Peyer's patch (tissue), 4 donors: ENCODE results near the gene PDCD1. TPM values are rescaled to one million over a fixed set of nuclear protein-coding genes. Genes with fewer than 3 reads are reported as not detected.

Experiments used
- DNase-seq, 3 donors: peaks; one replicate each; pipeline ENCODE4 v3.0.0-alpha.2; 2017 to 2019
- H3K27ac ChIP-seq, 4 donors: fragments of 200-600 bp; sonication (generic); one replicate each; pipeline ENCODE4 v1.5.1; 2016 to 2019
- H3K27me3 ChIP-seq, 2 donors: fragments of 200-600 bp; sonication (generic); one replicate each; pipeline ENCODE4 v1.5.1; 2019
- H3K36me3 ChIP-seq, 3 donors: fragments of 200-600 bp; sonication (generic); one replicate each; pipeline ENCODE4 v1.5.1; 2016 to 2019
- H3K4me1 ChIP-seq, 4 donors: fragments of 200-600 bp; sonication (generic); one replicate each; pipeline ENCODE4 v1.5.1; 2016 to 2019
- H3K4me3 ChIP-seq, 4 donors: fragments of 200-600 bp; sonication (generic); 1 replicate in 3 of 4; 2 replicates in 1 of 4; pipeline ENCODE4 v1.5.1; 2016 to 2019; ENCODE audit warnings: mild to moderate bottlenecking in 1 of 4
- H3K9me3 ChIP-seq, 4 donors: fragments of 200-600 bp; sonication (generic); one replicate each; pipeline ENCODE4 v1.5.1; 2016 to 2019; ENCODE audit warnings: mild to moderate bottlenecking in 1 of 4
- POLR2A ChIP-seq, 2 donors: fragments of 450-650 bp; IDR thresholded peaks; one replicate each; pipeline ENCODE4 v1.5.1; 2017; ENCODE audit warnings: antibody characterized with exemption in 2 of 2, mild to moderate bottlenecking in 2 of 2, moderate library complexity in 2 of 2
- total RNA-seq, 4 donors: library from RNA; depleted of rRNA; stranded (reverse); fragments of >200 nt; gene quantifications; one replicate each; pipeline ENCODE4 v1.1.0, GENCODE V29; 2016
- TF ChIP-seq, protein P1 (sequence below), 6 experiments: fragments of 450-650 bp in 4 of 6; fragments of 200-600 bp in 2 of 6; sonication (generic) in 1 of 6; IDR thresholded peaks; one replicate each; pipeline ENCODE4 v1.5.1; 2017 to 2019; ENCODE audit warnings: antibody characterized with exemption in 6 of 6, mild to moderate bottlenecking in 3 of 6, moderate library complexity in 1 of 6

Gene PDCD1
- total RNA-seq, 4 donors from 2014 or later: 1.6 to 2.7 TPM; not detected in 2

DNA sequence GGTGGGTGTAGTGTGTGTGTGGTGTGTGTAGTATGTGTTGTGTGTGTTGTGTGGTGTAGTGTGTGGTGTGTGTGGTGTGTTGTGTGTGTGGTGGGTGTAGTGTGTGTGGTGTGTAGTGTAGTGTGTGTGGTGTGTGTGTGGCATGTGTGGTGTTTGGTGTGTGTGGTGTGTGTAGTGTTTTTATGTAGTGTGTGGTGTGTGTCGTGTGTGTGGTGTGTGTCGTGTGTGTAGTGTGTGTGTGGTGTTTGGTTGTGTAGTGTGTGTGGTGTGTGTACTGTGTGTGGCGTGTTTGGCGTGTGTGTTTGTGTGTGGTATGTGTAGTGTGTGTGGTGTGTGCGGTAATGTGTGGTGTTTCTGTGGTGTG, 6.1 kb upstream of the PDCD1 start:
- no peak for DNase-seq
- Histone ChIP-seq H3K4me1 (peaks cover 0 to 16% (median 14%) of the 10 kb centered on the region in 4 donors), H3K27ac (peak overlapping the region in 1 of 4 donors; percentile 2), H3K4me3 (no peak overlapping the region), H3K27me3 (no peaks in the 10 kb centered on the region), H3K36me3 (no peaks in the 10 kb centered on the region), H3K9me3 (no peaks in the 10 kb centered on the region)
- no peak for TF ChIP-seq POLR2A (IDR thresholded peaks at IDR 0.05)
- TF ChIP-seq, protein P1, sequence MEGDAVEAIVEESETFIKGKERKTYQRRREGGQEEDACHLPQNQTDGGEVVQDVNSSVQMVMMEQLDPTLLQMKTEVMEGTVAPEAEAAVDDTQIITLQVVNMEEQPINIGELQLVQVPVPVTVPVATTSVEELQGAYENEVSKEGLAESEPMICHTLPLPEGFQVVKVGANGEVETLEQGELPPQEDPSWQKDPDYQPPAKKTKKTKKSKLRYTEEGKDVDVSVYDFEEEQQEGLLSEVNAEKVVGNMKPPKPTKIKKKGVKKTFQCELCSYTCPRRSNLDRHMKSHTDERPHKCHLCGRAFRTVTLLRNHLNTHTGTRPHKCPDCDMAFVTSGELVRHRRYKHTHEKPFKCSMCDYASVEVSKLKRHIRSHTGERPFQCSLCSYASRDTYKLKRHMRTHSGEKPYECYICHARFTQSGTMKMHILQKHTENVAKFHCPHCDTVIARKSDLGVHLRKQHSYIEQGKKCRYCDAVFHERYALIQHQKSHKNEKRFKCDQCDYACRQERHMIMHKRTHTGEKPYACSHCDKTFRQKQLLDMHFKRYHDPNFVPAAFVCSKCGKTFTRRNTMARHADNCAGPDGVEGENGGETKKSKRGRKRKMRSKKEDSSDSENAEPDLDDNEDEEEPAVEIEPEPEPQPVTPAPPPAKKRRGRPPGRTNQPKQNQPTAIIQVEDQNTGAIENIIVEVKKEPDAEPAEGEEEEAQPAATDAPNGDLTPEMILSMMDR (IDR thresholded peaks at IDR 0.05): no peak

DNA sequence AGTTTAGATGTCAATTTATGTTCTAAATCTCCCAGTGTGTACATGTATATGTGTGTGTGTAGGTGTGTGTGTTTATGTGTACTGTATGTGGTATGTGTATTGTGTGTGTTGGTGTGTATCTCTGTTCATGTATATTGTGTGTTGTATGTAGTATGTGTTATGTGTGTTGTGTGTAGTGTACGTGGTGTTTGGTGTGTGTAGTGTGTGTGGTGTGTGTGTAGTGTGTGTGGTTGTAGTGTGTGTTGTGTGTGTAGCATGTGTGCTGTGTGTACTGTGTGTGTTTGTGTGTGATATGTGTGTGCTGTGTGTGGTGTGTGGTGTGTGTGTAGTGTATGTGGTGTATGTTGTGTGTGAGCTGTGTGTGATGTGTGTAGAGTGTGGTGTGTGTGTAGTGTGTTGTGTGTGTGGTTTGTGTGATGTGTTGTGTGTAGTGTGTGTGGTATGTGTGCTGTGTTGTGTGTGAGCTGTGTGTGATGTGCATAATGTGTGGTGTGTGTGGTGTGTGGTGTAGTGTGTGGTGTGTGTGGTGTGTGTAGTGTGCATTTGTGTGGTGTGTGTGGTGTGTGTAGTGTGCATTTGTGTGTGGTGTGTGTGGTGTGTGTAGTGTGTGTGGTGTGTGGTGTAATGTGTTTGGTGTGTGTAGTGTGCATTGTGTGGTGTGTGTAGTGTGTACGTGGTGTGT, 5.6 kb upstream of the PDCD1 start:
- H3K36me3 ChIP-seq: no peaks in the 10 kb centered on the region
- TF ChIP-seq POLR2A (IDR thresholded peaks at IDR 0.05): no peak
- H3K9me3 ChIP-seq: no peaks in the 10 kb centered on the region
- no peak overlapping the region for H3K4me3 ChIP-seq
- DNase-seq: no peak
- peak overlapping the region in 1 of 4 donors; percentile 13 for H3K27ac ChIP-seq
- peaks cover 0 to 22% (median 18%) of the 10 kb centered on the region in 4 donors for H3K4me1 ChIP-seq
- H3K27me3 ChIP-seq: no peaks in the 10 kb centered on the region

DNA sequence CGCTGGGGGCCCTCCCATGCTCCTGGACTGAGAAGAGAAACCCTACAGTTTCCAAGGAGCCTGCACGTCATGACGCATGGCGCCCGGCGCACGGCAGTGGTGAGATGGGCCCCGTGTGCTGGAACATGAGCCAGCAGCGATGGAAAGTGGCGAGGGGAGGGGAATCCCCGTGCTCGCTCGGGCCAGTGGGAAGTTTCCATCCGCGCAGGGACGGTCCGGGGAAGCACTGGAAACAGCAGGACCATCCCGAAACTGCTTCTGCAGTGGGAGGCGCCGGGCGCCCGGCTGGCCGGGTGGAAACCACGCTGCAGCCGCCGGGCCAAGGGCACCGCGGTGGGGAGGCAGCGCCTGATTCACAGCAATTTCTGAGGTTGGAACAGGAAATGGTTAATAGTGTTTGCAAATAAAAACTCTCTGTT, 4.9 kb upstream of the PDCD1 start:
- TF ChIP-seq, protein P1 (IDR thresholded peaks at IDR 0.05): no peak
- no peak for TF ChIP-seq POLR2A (IDR thresholded peaks at IDR 0.05)
- peak in 2 of 3 donors; percentile 43 to 67 for DNase-seq
- no peaks in the 10 kb centered on the region for H3K27me3 ChIP-seq
- H3K9me3 ChIP-seq: no peaks in the 10 kb centered on the region
- H3K4me3 ChIP-seq: peak overlapping the region; percentile 8 to 29 (median 24)
- H3K27ac ChIP-seq: peak overlapping the region in 1 of 4 donors; percentile 47
- H3K36me3 ChIP-seq: no peaks in the 10 kb centered on the region
- peaks cover 0 to 29% (median 23%) of the 10 kb centered on the region in 4 donors for H3K4me1 ChIP-seq

DNA sequence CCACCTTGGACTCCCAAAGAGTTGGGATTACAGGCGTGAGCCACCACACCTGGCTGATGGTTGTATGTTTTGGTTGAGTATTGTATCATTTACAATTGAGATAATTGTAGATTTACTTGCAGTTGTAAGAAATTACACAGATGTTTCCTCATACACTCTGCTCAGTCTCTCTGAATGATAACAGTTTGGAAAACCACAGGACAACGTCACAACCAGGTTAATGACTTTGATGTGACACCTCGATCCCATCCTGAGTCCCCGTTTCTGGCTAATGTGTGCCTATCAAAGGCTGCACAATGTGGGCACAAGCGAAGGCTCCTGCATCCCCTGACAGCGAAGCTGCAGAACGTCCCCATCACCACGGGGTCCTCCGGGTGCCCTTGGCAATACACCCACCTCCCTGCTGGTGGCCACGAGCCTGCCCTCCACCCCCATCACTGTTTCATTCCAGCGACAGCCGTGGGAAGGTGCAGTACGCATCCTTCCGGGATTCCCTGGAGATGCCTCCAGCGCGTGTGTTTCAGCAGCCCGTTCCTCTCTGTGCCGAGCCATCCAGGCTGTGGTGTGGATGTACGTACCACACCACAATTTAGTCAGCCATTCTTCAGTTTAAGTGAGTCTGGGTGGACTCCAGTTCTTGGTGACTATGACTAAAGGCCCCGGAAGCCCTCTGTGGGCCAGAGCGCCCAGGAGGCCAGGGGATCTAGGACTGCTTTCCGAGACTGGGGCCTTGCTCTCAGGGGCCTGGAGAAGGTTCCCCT, 4.3 kb upstream of the PDCD1 start:
- Histone ChIP-seq H3K4me3 (peak overlapping the region; percentile 8 to 29 (median 24)), H3K27me3 (no peaks in the 10 kb centered on the region), H3K36me3 (no peaks in the 10 kb centered on the region), H3K27ac (peak overlapping the region in 2 of 4 donors; percentile 13 to 47), H3K9me3 (no peaks in the 10 kb centered on the region), H3K4me1 (peaks cover 0 to 30% (median 23%) of the 10 kb centered on the region in 4 donors)
- DNase-seq: no peak
- TF ChIP-seq, protein P1 (IDR thresholded peaks at IDR 0.05): no peak
- no peak for TF ChIP-seq POLR2A (IDR thresholded peaks at IDR 0.05)

DNA sequence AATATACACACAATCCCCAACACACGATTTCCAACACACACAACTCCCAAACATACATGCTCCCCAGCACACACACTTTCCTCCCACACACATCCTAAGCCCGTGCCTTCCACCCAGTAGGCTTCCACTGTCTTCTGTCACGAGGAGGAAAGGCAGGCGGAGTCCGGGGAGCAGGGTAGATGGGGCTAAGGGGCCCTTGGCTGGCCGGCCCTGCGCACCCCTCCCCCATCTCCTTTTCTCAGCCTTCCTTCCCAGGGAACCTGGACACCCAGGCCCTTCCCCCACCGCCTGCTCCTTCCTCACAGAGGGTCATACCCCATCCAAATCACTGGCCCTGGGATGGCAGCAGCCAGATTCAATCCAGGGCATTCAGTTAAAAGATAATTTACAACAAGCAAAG, 3.4 kb upstream of the PDCD1 start:
- H3K27me3 ChIP-seq: no peaks in the 10 kb centered on the region
- no peak overlapping the region for H3K4me3 ChIP-seq
- TF ChIP-seq POLR2A (IDR thresholded peaks at IDR 0.05): no peak
- TF ChIP-seq, protein P1 (IDR thresholded peaks at IDR 0.05): no peak
- peak overlapping the region in 1 of 4 donors; percentile 21 for H3K27ac ChIP-seq
- DNase-seq: no peak
- H3K4me1 ChIP-seq: peaks cover 0 to 30% (median 23%) of the 10 kb centered on the region in 4 donors
- H3K9me3 ChIP-seq: no peaks in the 10 kb centered on the region
- H3K36me3 ChIP-seq: no peaks in the 10 kb centered on the region

DNA sequence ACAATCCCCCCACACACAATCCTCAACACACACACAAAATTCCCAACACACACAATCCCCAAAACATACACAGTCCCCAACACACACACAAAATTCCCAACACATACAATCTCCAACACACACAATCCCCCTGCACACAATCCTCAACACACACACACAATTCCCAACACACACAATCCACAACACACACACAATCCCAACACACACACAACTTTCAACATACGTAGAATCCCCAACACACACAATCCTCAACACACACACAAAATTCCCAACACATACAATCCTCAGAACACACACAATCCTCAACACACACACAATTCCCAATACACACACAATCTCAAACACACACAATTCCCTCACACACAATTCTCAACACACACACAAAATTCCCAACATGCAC, 2.6 kb upstream of the PDCD1 start:
- peaks cover 0 to 30% (median 23%) of the 10 kb centered on the region in 4 donors for H3K4me1 ChIP-seq
- TF ChIP-seq, protein P1 (IDR thresholded peaks at IDR 0.05): no peak
- no peak for TF ChIP-seq POLR2A (IDR thresholded peaks at IDR 0.05)
- H3K27ac ChIP-seq: peak overlapping the region in 2 of 4 donors; percentile 80 to 82
- no peaks in the 10 kb centered on the region for H3K36me3 ChIP-seq
- no peaks in the 10 kb centered on the region for H3K9me3 ChIP-seq
- no peaks in the 10 kb centered on the region for H3K27me3 ChIP-seq
- H3K4me3 ChIP-seq: no peak overlapping the region
- no peak for DNase-seq
